CD4-positive, alpha-beta T cell treated with Interleukin-4 for 4 hours (primary cell): ENCODE data around the gene GTSE1.
"Not testable (repeated sequence)": the region's sequence is repeated elsewhere in the genome, so short reads cannot be mapped to it uniquely, and the experiment has no call there.

ENCODE experiments used
- DNase-seq: peaks from one replicate; pipeline ENCODE4 v3.0.0-alpha.2; 2020

The GTSE1 gene, protein sequence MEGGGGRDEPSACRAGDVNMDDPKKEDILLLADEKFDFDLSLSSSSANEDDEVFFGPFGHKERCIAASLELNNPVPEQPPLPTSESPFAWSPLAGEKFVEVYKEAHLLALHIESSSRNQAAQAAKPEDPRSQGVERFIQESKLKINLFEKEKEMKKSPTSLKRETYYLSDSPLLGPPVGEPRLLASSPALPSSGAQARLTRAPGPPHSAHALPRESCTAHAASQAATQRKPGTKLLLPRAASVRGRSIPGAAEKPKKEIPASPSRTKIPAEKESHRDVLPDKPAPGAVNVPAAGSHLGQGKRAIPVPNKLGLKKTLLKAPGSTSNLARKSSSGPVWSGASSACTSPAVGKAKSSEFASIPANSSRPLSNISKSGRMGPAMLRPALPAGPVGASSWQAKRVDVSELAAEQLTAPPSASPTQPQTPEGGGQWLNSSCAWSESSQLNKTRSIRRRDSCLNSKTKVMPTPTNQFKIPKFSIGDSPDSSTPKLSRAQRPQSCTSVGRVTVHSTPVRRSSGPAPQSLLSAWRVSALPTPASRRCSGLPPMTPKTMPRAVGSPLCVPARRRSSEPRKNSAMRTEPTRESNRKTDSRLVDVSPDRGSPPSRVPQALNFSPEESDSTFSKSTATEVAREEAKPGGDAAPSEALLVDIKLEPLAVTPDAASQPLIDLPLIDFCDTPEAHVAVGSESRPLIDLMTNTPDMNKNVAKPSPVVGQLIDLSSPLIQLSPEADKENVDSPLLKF

DNA sequence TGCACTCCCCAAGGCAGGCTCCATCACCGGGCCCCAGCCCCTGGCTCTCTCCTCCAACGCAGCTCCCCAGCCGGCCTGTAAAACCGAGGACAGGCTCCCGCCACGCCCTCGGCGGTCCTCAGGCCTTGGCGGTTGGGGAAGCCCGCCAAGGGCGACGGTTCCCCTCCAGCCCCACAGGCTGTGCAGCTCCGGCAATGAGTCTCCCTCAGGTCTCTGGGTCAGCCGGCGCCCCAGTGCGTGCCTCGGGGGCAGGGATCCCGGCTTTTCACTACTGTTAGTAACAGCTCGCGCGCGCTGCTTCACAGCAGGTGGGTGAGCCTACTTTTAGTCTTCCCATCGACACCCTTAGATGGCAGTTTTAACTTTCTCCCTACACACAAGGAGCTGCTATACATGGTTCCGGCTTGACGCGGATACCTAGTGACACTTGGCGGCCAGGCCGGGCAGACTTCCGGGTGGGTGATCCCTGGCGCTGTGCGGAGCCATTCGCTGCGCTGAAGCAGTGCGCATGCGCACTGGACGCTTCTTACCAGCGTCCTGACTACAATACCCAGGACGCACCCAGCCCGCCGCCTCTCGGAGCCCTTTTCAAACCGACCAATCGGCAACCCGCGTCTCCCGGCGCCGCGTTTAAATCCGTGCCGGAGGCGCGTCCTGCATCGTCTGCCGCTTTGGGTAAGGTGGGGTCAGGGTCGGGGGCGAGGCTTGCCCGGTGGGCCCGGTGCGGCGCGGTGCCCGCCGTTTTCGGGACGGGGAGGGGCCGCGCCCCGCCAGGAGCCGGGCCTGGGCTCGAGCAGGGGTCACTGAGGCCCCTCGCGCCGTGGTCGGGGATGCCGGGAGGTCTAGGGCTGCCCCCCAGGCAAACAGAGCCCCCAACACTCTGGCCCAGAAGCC is at the start of gene GTSE1:
Gene GTSE1, plus strand, starts transcription at position 614 of the 894 bp plus-strand sequence. CDS start 531 bp downstream, outside the sequence.
- DNase-seq = peak; percentile 98

GRCh38 chr22:46247443-46247975 is 49.2 kb upstream of the GTSE1 start:
- DNase-seq = no peak

GRCh38 chr22:46250035-46250782 is 46.5 kb upstream of the GTSE1 start, which contains the start of gene CDPF1:
Gene CDPF1 (minus strand): TSS chr22:46250293. CDS start chr22:46248284, 2,009 bp downstream.
- DNase-seq = peak; percentile 87

- DNase-seq = no peak
Observed at GRCh38 chr22:46250783-46251125, 45.9 kb upstream of the GTSE1 start.

DNA sequence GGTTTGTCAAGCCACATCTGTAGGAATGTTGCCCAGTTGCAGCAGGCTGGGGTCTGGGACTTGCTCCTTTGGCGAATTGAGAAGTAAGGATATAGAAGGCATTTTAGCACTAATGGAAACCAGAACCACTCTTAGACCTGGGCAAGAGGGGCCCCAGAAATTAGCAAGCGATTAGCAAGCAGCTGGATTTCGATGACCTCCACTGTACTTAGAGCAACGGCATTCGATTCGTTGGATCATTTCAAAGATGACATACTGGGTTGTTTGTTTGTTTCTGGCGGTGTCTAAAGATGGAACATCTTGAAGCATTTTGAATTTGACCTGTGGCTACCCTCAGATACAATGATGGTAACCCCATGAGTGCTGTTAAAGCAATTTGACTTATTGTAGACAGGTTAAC is 45.4 kb upstream of the GTSE1 start:
- no peak for DNase-seq

DNA sequence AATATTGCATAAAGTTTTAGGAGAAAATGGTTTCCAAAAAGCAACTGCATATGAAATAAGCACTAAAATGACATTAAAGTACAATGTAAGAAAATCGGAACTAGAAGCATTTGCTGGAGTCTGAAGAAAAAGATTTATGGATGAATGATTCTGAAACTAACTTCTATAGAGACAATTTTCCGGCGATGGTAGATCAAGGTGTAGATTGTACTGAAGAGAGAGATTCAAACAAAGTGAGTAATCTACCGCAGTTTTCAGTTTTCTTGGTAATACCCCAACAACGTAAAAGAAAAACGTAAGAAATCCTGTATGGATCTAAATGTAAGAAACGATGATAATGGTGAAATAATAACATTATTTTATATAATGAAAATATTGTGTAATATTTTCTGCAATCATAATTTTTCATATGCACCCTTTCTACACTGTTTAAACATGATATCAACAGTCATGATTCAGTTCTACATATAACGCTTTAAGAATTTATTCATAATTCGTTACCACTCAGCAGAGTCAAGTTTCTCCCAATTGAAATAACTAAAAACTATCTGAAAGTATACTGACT is 44.8 kb upstream of the GTSE1 start:
- no peak for DNase-seq

DNA sequence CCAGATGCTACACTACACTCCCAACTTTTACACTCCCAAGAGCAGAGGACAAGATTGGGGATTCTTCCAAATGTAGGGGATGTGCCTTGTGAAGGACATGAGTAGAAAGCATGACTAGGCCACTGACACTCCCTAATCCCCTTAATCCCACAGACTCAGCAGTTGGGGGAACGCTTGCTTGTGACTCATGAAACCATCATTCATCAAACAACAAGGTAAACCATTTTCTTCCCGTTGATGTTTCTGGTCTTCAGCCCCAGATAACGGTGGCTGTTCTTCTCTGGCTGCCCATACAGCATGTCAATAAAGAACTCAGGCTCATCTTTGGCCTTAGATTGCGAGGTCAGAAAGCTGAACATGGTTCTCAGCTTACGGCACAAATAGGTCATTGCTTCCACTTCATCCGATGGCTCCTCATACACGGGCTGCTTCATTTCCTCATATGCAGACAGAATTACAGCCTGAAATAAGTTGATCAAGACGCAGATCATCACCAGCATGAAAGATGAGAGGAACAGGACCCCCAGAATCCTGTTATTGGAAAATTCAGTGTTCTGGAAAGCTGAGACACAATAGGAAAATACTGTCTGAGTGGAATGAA is 40.2 kb upstream of the GTSE1 start:
- DNase-seq = no peak

- no peak for DNase-seq
Observed at GRCh38 chr22:46259374-46259773, 37.3 kb upstream of the GTSE1 start.

- no peak for DNase-seq
Observed at GRCh38 chr22:46260038-46260437, 36.6 kb upstream of the GTSE1 start.

- no peak for DNase-seq
Observed at GRCh38 chr22:46262449-46263215, 34.0 kb upstream of the GTSE1 start.

GRCh38 chr22:46263216-46263590 is 33.5 kb upstream of the GTSE1 start, which contains the start of gene PKDREJ:
Gene PKDREJ (minus strand): TSS chr22:46263343. CDS start chr22:46263322, 21 bp downstream.
- no peak for DNase-seq

- not testable (repeated sequence) for DNase-seq
Observed at GRCh38 chr22:46264520-46264919, 32.1 kb upstream of the GTSE1 start.

GRCh38 chr22:46265627-46266026 is 31.0 kb upstream of the GTSE1 start:
- not testable (repeated sequence) for DNase-seq

DNA sequence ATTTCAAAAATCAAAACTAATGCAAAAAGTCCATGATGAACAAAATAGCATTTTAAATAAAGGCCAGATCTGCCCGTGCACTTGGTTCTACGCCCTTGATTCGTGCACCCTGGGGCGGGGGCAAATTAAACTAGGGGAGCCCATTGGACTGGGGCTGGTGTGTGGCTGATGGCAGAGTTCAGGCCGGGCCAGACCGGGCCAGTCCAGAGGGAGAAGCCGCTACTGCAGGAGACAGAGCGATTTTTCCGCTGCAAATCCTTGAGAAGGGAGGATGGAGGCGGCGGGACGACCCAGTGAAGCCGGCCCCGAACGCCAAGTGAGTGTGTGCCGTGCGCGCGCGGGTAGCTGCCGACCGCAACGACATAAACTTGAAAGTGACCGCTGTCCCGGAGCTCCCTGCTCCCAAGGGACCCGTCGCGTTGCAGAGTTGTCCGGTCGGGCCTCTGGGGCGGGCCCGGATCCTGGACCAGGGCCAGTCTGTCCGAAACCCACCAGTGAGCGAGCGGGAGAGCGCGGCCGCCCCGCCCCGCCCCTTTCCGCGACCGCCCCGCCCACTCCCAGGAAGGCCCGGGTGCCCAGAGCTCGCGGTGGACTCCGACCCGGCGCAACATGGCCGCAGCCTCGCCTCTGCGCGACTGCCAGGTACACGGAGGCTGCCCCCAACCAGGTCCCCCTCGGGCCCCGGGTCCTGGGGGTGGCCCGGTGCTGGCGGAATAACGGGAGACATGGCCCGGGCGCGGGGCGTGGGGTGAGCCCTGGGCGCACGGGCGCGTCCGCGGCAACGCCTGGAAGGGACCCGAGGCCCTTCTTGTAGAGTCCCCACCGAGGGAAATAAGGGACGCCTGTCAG is 29.0 kb upstream of the GTSE1 start, which contains the start of gene TTC38:
Gene TTC38, plus strand, starts transcription at position 578 of the 849 bp plus-strand sequence. Its CDS starts 32 bp downstream, at position 610.
- DNase-seq = peak; percentile 41

DNA sequence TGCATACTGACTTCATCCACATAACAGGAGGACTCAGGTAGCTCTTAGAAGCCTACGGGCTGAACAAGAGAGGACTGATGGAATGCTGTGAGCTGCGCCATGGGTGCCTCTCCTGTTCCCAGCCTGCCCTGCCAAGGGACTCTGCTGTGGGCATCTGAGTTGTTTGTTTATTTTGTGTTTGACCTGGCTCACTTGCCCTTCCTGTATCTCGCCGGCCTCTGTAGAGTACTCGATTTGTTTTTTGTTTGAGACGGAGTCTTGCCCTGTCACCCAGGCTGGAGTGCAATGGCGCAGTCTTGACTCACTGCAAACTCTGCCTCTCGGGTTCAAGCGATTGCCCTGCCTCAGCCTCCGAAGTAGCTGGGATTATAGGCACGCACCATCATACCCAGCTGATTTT is 27.1 kb upstream of the GTSE1 start:
- no peak for DNase-seq

- no peak for DNase-seq
Observed at GRCh38 chr22:46272196-46272595, 24.5 kb upstream of the GTSE1 start.

GRCh38 chr22:46272762-46273431 is 23.8 kb upstream of the GTSE1 start:
- no peak for DNase-seq

- no peak for DNase-seq
Observed at GRCh38 chr22:46273432-46274148, 23.1 kb upstream of the GTSE1 start.
